Caco-2 (cell line): ENCODE results near the gene SMARCB1. TPM values are rescaled to one million over a fixed set of nuclear protein-coding genes. Genes with fewer than 3 reads are reported as not detected.

ENCODE experiments used
- BruUV-seq: library from RNA; stranded (reverse); fragments of 400-500 nt; replicated peaks from 2 replicates; lab custom pipeline; 2021; lab: Mats Ljungman, UMichigan
- CTCF ChIA-PET: fragments of 300-600 bp; sonication (Branson Sonifier 250); formaldehyde crosslinking; loops from one replicate; lab custom pipeline; 2022; ENCODE audit warnings: antibody characterized with exemption; lab: Charles Lee
- POLR2A ChIA-PET: fragments of 300-600 bp; sonication (Branson Sonifier 250); formaldehyde crosslinking; loops from one replicate; lab custom pipeline; 2022; ENCODE audit warnings: antibody characterized with exemption; lab: Charles Lee
- DNase-seq, 2 experiments: peaks; one replicate each; pipeline versions ENCODE4 v3.0.0 to v3.0.0-alpha.2; 2020 to 2022
- H3K27me3 ChIP-seq: replicated peaks from 2 replicates; pipeline ENCODE4 v1.6.0; 2011; ENCODE audit warnings: low read length; ENCODE audit not compliant: control insufficient read depth, insufficient read depth
- H3K36me3 ChIP-seq: 2 replicates; pipeline ENCODE4 v1.5.1; 2011; ENCODE audit warnings: low read length; ENCODE audit not compliant: control insufficient read depth, insufficient read depth
- H3K4me1 ChIP-seq: fragments of 250-450 bp; sonication (Bioruptor Pico); 2 replicates; pipeline ENCODE4 v1.5.1; 2020; ENCODE audit warnings: mild to moderate bottlenecking
- H3K4me3 ChIP-seq: 2 replicates; pipeline ENCODE4 v1.5.1; 2011; ENCODE audit warnings: low read depth, mild to moderate bottlenecking, control low read depth, low read length
- H3K9me3 ChIP-seq: fragments of 250-450 bp; sonication (Bioruptor Pico); 2 replicates; pipeline ENCODE4 v1.5.1; 2020; ENCODE audit warnings: mild to moderate bottlenecking, moderate library complexity
- H3K27ac Mint-ChIP-seq: one replicate; pipeline ENCODE4 v1.8.0; 2022; ENCODE audit warnings: mixed read lengths; ENCODE audit not compliant: unreplicated experiment
- H3K27me3 Mint-ChIP-seq: one replicate; pipeline ENCODE4 v1.8.0; 2022; ENCODE audit warnings: mixed read lengths; ENCODE audit not compliant: insufficient read depth, unreplicated experiment
- H3K36me3 Mint-ChIP-seq: one replicate; pipeline ENCODE4 v1.8.0; 2022; ENCODE audit warnings: mild to moderate bottlenecking, mixed read lengths; ENCODE audit not compliant: insufficient read depth, unreplicated experiment
- H3K4me1 Mint-ChIP-seq: one replicate; pipeline ENCODE4 v1.8.0; 2022; ENCODE audit warnings: low read depth, mixed read lengths; ENCODE audit not compliant: unreplicated experiment
- H3K4me3 Mint-ChIP-seq: one replicate; pipeline ENCODE4 v1.8.0; 2022; ENCODE audit warnings: mild to moderate bottlenecking, moderate library complexity, mixed read lengths; ENCODE audit not compliant: unreplicated experiment
- H3K9me3 Mint-ChIP-seq: one replicate; pipeline ENCODE4 v1.8.0; 2022; ENCODE audit warnings: mixed read lengths; ENCODE audit not compliant: unreplicated experiment
- CTCF ChIP-seq, 2 experiments: fragments of 200-600 bp in 1 of 2; IDR thresholded peaks; 1 replicate in 1 of 2; 2 replicates in 1 of 2; pipeline versions ENCODE4 v1.5.1 to v1.8.0; 2011 to 2022; ENCODE audit warnings: antibody characterized with exemption in 1 of 2, control low read depth in 1 of 2, inconsistent platforms in 1 of 2, low read depth in 1 of 2, low read length in 1 of 2, mild to moderate bottlenecking in 1 of 2, moderate library complexity in 1 of 2; ENCODE audit not compliant: insufficient read depth in 1 of 2, severe bottlenecking in 1 of 2, unreplicated experiment in 1 of 2
- intact Hi-C: fragments of 100-400 bp; cut with micrococcal nuclease; formaldehyde crosslinking; loops from one replicate; pipeline ENCODE4 v1.10.0; 2022; ENCODE audit not compliant: unreplicated experiment
- total RNA-seq: library from RNA; stranded (reverse); gene quantifications from 2 replicates; pipeline ENCODE4 v1.2.3, GENCODE V29; 2022

Gene SMARCB1
- total RNA-seq, 1 experiment from 2014 or later = 157 TPM

GRCh38 chr22:23793326-23793725, 6.6 kb downstream of the SMARCB1 start:
- Mint-ChIP-seq H3K9me3 (no peaks in the 10 kb centered on the region), H3K27ac (no peak overlapping the region), H3K4me3 (no peak overlapping the region), H3K27me3 (no peaks in the 10 kb centered on the region), H3K4me1 (no peaks in the 10 kb centered on the region), H3K36me3 (peaks cover 71% of the 10 kb centered on the region)
- DNase-seq = no peak
- TF ChIP-seq CTCF (IDR thresholded peaks at IDR 0.05; ENCODE audit: insufficient read depth in 1 of 2, low read depth in 1 of 2, low read length in 1 of 2, severe bottlenecking in 1 of 2, unreplicated experiment in 1 of 2) = no peak
- H3K36me3 ChIP-seq = peaks cover 5% of the 10 kb centered on the region; the same call in 1 of the 2 replicates
- no TSS peak for BruUV-seq
- ChIA-PET CTCF (no interaction called here), POLR2A (interaction anchor here (1.2 kb wide), 1 partner anchor 21 kb away, joined by 3 read pairs; the partner anchor contains the start of gene MMP11)
- no peaks in the 10 kb centered on the region for H3K27me3 ChIP-seq
- no peak overlapping the region for H3K4me3 ChIP-seq
- no peaks in the 10 kb centered on the region for H3K9me3 ChIP-seq
- no peaks in the 10 kb centered on the region for H3K4me1 ChIP-seq
- intact Hi-C loops = no loop called here

- Mint-ChIP-seq H3K27ac (no peak overlapping the region), H3K36me3 (peaks cover 93% of the 10 kb centered on the region), H3K4me1 (no peaks in the 10 kb centered on the region), H3K9me3 (no peaks in the 10 kb centered on the region), H3K27me3 (no peaks in the 10 kb centered on the region), H3K4me3 (no peak overlapping the region)
- no peak overlapping the region for H3K4me3 ChIP-seq
- H3K4me1 ChIP-seq = no peaks in the 10 kb centered on the region
- BruUV-seq = no TSS peak
- no peaks in the 10 kb centered on the region for H3K9me3 ChIP-seq
- TF ChIP-seq CTCF (IDR thresholded peaks at IDR 0.05; ENCODE audit: insufficient read depth in 1 of 2, low read depth in 1 of 2, low read length in 1 of 2, severe bottlenecking in 1 of 2, unreplicated experiment in 1 of 2) = no peak
- ChIA-PET POLR2A (no interaction called here), CTCF (no interaction called here)
- no peak for DNase-seq
- H3K27me3 ChIP-seq = no peaks in the 10 kb centered on the region
- H3K36me3 ChIP-seq = peaks cover 8% of the 10 kb centered on the region
- intact Hi-C loops = no loop called here
Measured at GRCh38 chr22:23796461-23796860, 9.7 kb downstream of the SMARCB1 start.

- H3K27ac Mint-ChIP-seq = no peak overlapping the region
- POLR2A ChIA-PET = no interaction called here
Measured at GRCh38 chr22:23800297-23801237, 13.8 kb downstream of the SMARCB1 start.

More at GRCh38 chr22:23800297-23801237, 13.8 kb downstream of the SMARCB1 start:
- Mint-ChIP-seq H3K4me1 (no peaks in the 10 kb centered on the region), H3K27me3 (no peaks in the 10 kb centered on the region), H3K36me3 (peaks cover 91% of the 10 kb centered on the region), H3K4me3 (no peak overlapping the region), H3K9me3 (no peaks in the 10 kb centered on the region)
- Histone ChIP-seq H3K27me3 (no peaks in the 10 kb centered on the region), H3K4me1 (no peaks in the 10 kb centered on the region), H3K9me3 (no peaks in the 10 kb centered on the region), H3K36me3 (peaks cover 7% of the 10 kb centered on the region), H3K4me3 (no peak overlapping the region)
- no peak for TF ChIP-seq CTCF (IDR thresholded peaks at IDR 0.05; ENCODE audit: insufficient read depth in 1 of 2, low read depth in 1 of 2, low read length in 1 of 2, severe bottlenecking in 1 of 2, unreplicated experiment in 1 of 2)
- no TSS peak for BruUV-seq
- CTCF ChIA-PET = no interaction called here
- intact Hi-C loops = no loop called here
- DNase-seq = no peak
